COR-L47 (cell line): ENCODE measurements around the gene NUP188.
A peak's percentile ranks its signal among the peaks of the same experiment; 100 is the strongest.
"Not testable (repeated sequence)": the region's sequence is repeated elsewhere in the genome, so short reads cannot be mapped to it uniquely, and the experiment has no call there.

Source experiments
- DNase-seq: peaks from one replicate; lab custom pipeline; 2025; lab: John Stamatoyannopoulos, UW

The NUP188 gene

GRCh38 chr9:128916745-128917144 is 30.8 kb upstream of the NUP188 start:
- DNase-seq, result no peak

- no peak for DNase-seq
These were observed 30.2 kb upstream of the NUP188 start for GRCh38 chr9:128917151-128917849.

- no peak for DNase-seq
These were observed 28.6 kb upstream of the NUP188 start for GRCh38 chr9:128918921-128919320.

GRCh38 chr9:128919402-128920089 is 28.0 kb upstream of the NUP188 start:
- no peak for DNase-seq

GRCh38 chr9:128920381-128921058 is 27.0 kb upstream of the NUP188 start, which contains the start of gene PHYHD1:
PHYHD1 (plus strand) TSS chr9:128920982; CDS start chr9:128922324, 1,342 bp downstream.
- no peak for DNase-seq

GRCh38 chr9:128921881-128922763 is 25.4 kb upstream of the NUP188 start:
- DNase-seq, result no peak

GRCh38 chr9:128923493-128923883 is 24.0 kb upstream of the NUP188 start:
- DNase-seq, result no peak

GRCh38 chr9:128927731-128928411 is 19.6 kb upstream of the NUP188 start:
- DNase-seq, result peak; percentile 39

- DNase-seq, result no peak
These were observed 18.9 kb upstream of the NUP188 start for GRCh38 chr9:128928624-128929023.

GRCh38 chr9:128929560-128929959 is 17.9 kb upstream of the NUP188 start:
- no peak for DNase-seq

GRCh38 chr9:128933731-128934130 is 13.8 kb upstream of the NUP188 start:
- DNase-seq, result no peak

- DNase-seq, result no peak
These were observed 11.2 kb upstream of the NUP188 start for GRCh38 chr9:128936171-128936865.

GRCh38 chr9:128937310-128938165 is 10.0 kb upstream of the NUP188 start:
- DNase-seq, result no peak

- no peak for DNase-seq
These were observed 7.1 kb upstream of the NUP188 start for GRCh38 chr9:128940271-128940921.

- DNase-seq, result no peak
These were observed 6.3 kb upstream of the NUP188 start for GRCh38 chr9:128940946-128941755.

GRCh38 chr9:128943832-128944620 is 3.5 kb upstream of the NUP188 start:
- DNase-seq, result no peak

GRCh38 chr9:128944966-128945365 is 2.5 kb upstream of the NUP188 start:
- DNase-seq, result not testable (repeated sequence)
